Measurements from ENCODE around the gene STEAP2.

Gene STEAP2

DNA sequence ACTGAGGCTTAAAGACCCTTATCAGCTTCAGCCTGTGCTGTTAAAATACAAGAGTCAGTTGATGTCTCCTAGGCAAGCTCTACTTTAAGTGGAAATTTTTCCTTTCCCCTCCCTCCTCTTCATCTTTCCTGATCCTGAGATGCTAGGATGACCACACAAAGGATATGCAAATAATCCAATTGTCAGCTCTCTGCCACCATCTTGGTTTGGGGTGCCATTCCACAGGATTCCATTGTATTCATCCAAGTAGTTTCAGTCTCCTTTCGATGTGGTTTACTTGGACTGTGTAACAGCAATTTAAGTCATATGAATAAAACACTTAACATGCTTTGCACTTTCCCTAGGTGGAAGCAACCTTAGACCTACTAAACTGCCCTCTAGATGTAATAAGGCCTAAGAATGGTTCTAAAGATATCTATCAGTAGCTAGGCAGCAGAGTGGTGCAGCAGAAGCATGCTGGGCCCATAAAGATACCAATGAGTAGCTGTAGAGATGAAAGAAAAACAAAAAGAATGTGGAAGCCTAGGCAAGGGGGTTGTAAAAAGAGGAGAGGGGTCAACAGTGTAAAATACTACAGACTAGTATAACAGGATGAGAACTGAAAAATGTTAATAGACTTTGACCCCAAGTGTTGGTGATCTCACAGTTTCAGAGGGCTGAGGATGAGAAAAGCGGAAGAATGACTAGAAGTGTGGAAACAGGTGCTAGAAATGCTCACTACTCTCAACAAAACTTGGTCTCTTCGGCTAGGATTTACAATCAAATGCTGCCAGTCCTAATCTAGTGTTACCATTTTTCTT, 31.0 kb downstream of the STEAP2 start:
- TF ChIP-seq, protein P1, sequence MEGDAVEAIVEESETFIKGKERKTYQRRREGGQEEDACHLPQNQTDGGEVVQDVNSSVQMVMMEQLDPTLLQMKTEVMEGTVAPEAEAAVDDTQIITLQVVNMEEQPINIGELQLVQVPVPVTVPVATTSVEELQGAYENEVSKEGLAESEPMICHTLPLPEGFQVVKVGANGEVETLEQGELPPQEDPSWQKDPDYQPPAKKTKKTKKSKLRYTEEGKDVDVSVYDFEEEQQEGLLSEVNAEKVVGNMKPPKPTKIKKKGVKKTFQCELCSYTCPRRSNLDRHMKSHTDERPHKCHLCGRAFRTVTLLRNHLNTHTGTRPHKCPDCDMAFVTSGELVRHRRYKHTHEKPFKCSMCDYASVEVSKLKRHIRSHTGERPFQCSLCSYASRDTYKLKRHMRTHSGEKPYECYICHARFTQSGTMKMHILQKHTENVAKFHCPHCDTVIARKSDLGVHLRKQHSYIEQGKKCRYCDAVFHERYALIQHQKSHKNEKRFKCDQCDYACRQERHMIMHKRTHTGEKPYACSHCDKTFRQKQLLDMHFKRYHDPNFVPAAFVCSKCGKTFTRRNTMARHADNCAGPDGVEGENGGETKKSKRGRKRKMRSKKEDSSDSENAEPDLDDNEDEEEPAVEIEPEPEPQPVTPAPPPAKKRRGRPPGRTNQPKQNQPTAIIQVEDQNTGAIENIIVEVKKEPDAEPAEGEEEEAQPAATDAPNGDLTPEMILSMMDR (IDR thresholded peaks at IDR 0.05; ENCODE audit: low read depth, low read length), result no peak
- no peak for DNase-seq (ENCODE audit: extremely low read depth, low read depth)

DNA sequence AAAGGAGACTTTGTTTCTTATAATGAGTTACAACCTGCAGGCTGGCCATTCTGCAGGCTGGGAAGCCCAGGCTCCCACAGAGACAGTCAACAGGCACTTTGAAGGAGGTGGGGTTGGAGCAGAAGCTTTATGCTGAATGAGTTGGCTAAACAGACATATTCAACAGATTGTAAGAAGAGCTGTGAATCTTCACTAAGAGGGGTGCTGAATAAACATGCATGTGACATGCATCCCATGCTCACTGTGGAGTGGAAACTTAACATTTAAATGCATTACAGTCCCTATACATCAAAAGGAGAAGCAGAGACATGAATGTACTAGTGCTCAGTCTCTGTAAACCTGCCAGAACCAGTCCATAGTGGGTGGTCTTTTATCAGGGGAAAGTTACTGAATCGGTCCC, 32.0 kb downstream of the STEAP2 start:
- DNase-seq (ENCODE audit: extremely low read depth, low read depth), result no peak

DNA sequence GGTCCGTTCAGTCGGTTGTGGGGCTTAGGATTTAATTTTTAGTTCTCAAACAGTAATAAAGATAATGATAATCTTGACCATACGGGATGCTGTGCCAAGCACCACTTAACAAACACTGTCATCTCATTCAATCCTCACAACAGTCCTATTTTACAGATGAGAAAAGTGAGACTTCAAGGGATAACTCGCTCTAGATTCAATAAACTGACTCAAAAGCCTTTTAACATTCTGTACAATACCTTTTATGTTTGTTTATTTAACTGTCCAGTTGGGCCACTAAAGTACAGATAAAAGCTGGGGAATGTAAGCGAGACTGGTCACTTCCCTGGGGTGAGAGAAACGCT, 33.0 kb downstream of the STEAP2 start:
- DNase-seq (ENCODE audit: extremely low read depth, low read depth), result no peak
- TF ChIP-seq, protein P1 (IDR thresholded peaks at IDR 0.05; ENCODE audit: low read depth, low read length), result no peak

More for the DNA sequence above, 32.0 kb downstream of the STEAP2 start:
- TF ChIP-seq, protein P1 (IDR thresholded peaks at IDR 0.05; ENCODE audit: low read depth, low read length), result no peak

DNA sequence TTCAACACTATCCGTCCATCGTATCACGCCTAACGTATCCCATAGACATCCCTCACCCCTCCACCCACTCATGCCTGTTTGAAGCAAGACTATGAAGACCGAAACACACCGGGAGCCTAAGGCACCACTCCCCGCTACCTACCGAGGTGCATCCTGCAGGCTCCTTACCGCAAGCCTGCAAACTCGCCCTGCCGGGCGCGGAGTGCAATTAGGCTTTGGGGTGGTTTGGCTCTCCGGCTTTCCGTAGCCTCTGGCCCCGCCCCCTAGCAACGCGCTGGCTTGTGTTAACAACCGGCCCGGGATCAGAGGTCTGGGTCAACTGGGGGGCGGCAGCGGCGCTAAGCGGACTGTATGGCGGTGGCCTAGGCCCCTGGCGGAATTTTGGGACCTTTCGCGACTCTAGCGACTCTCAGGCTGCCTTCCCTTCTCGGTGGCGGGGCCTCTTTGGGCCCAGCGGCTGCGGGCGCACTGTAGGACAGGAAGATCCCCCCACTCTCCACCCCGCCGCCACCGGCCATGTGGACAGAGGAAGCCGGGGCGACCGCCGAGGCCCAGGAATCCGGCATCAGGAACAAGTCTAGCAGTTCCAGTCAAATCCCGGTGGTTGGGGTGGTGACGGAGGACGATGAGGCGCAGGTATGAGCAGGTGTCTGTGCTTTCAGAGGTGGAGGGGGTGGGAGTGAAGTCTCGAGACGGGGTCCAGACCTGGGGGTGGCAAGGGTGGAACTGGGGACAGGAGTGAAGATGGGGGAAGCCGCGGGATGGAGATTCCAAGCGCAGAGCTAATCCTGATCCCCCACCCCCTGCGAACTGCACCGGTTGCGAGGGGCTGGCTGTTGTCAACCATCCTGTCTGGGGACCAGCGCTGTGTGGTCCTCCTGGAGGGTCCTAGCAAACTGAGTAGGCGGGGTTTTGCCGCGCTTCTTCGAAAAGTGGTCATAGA, 33.6 kb downstream of the STEAP2 start, which contains the start of gene CFAP69:
CFAP69 (plus strand) TSS at position 266 of the 943 bp plus-strand sequence; CDS start at position 517, 251 bp downstream.
- peak; percentile 69 for DNase-seq (ENCODE audit: extremely low read depth, low read depth)
- TF ChIP-seq, protein P1 (IDR thresholded peaks at IDR 0.05; ENCODE audit: low read depth, low read length), result peak; percentile 17

DNA sequence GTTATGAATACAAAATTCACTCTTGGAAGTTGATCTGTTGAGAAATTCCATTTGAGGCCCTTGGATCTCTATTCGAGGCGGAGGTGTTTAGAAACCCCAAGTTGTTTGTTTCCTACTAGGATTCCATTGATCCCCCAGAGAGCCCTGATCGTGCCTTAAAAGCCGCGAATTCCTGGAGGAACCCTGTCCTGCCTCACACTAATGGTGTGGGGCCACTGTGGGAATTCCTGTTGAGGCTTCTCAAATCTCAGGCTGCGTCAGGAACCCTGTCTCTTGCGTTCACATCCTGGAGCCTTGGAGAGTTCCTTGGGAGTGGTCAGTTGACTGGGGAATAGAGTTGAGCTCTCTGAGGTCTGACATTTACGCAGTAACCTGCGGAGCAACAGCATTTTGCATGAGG, 34.6 kb downstream of the STEAP2 start:
- no peak for DNase-seq (ENCODE audit: extremely low read depth, low read depth)
- TF ChIP-seq, protein P1 (IDR thresholded peaks at IDR 0.05; ENCODE audit: low read depth, low read length), result no peak

DNA sequence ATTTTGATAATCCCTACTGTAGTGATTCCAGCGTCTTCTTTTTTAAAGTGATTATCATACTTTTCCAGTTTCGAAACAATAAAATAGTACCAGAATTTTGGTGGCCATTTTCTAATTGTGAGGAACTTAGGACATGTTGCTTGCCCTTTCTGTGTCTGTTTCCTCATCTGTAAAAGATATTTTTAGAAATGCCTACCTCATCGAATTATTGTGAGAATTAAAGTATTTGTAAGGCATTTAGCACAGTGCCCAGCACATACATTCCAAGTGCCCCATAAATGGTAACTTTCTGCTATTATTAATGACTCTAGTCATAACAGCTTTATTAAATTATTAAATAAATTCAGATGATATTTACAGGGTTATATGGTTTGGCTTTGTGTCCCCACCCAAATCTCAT, 37.2 kb downstream of the STEAP2 start:
- DNase-seq (ENCODE audit: extremely low read depth, low read depth), result no peak
- TF ChIP-seq, protein P1 (IDR thresholded peaks at IDR 0.05; ENCODE audit: low read depth, low read length), result no peak

All from AG09319 (cell line).